ENCODE measurements around the gene ABCA1.
"Not testable (repeated sequence)": the region's sequence is repeated elsewhere in the genome, so short reads cannot be mapped to it uniquely, and the experiment has no call there.

Gene ABCA1

GRCh38 chr9:104923740-104924139, 4.2 kb downstream of the ABCA1 start:
- no peak for TF ChIP-seq CTCF (IDR thresholded peaks at IDR 0.05; ENCODE audit: low read depth, low read length)
- no peak for DNase-seq
- Histone ChIP-seq H3K4me3 (ENCODE audit: low read depth, low read length) (no peak overlapping the region), H3K36me3 (no peaks in the 10 kb centered on the region), H3K27ac (no peak overlapping the region), H3K9me3 (ENCODE audit: severe bottlenecking) (no peaks in the 10 kb centered on the region), H3K27me3 (ENCODE audit: insufficient read depth, low read depth, severe bottlenecking) (no peaks in the 10 kb centered on the region)

- Histone ChIP-seq H3K36me3 (no peaks in the 10 kb centered on the region), H3K9me3 (ENCODE audit: severe bottlenecking) (no peaks in the 10 kb centered on the region), H3K27ac (no peak overlapping the region), H3K27me3 (ENCODE audit: insufficient read depth, low read depth, severe bottlenecking) (no peaks in the 10 kb centered on the region), H3K4me3 (ENCODE audit: low read depth, low read length) (no peak overlapping the region)
- no peak for DNase-seq
- no peak for TF ChIP-seq CTCF (IDR thresholded peaks at IDR 0.05; ENCODE audit: low read depth, low read length)
Observed at GRCh38 chr9:104923289-104923688, 4.7 kb downstream of the ABCA1 start.

- H3K27me3 ChIP-seq (ENCODE audit: insufficient read depth, low read depth, severe bottlenecking); H3K27ac ChIP-seq; H3K4me3 ChIP-seq (ENCODE audit: low read depth, low read length); H3K9me3 ChIP-seq (ENCODE audit: severe bottlenecking); DNase-seq; H3K36me3 ChIP-seq: not testable (repeated sequence)
Observed at GRCh38 chr9:104922748-104923147, 5.2 kb downstream of the ABCA1 start.

GRCh38 chr9:104921067-104921741, 6.8 kb downstream of the ABCA1 start:
- no peak overlapping the region for H3K4me3 ChIP-seq (ENCODE audit: low read depth, low read length)
- H3K27ac ChIP-seq: no peak overlapping the region
- no peaks in the 10 kb centered on the region for H3K27me3 ChIP-seq (ENCODE audit: insufficient read depth, low read depth, severe bottlenecking)
- H3K36me3 ChIP-seq: no peaks in the 10 kb centered on the region
- DNase-seq: no peak
- H3K9me3 ChIP-seq (ENCODE audit: severe bottlenecking): no peaks in the 10 kb centered on the region
- TF ChIP-seq CTCF (IDR thresholded peaks at IDR 0.05; ENCODE audit: low read depth, low read length): no peak

- no peak for TF ChIP-seq CTCF (IDR thresholded peaks at IDR 0.05; ENCODE audit: low read depth, low read length)
- no peak for DNase-seq
- Histone ChIP-seq H3K9me3 (ENCODE audit: severe bottlenecking) (no peaks in the 10 kb centered on the region), H3K4me3 (ENCODE audit: low read depth, low read length) (no peak overlapping the region), H3K27me3 (ENCODE audit: insufficient read depth, low read depth, severe bottlenecking) (no peaks in the 10 kb centered on the region), H3K36me3 (no peaks in the 10 kb centered on the region), H3K27ac (no peak overlapping the region)
Observed at GRCh38 chr9:104915753-104916152, 12.2 kb downstream of the ABCA1 start.

- no peaks in the 10 kb centered on the region for H3K36me3 ChIP-seq
- DNase-seq: no peak
- no peaks in the 10 kb centered on the region for H3K27me3 ChIP-seq (ENCODE audit: insufficient read depth, low read depth, severe bottlenecking)
- TF ChIP-seq CTCF (IDR thresholded peaks at IDR 0.05; ENCODE audit: low read depth, low read length): no peak
- no peaks in the 10 kb centered on the region for H3K9me3 ChIP-seq (ENCODE audit: severe bottlenecking)
- H3K4me3 ChIP-seq (ENCODE audit: low read depth, low read length): no peak overlapping the region
- no peak overlapping the region for H3K27ac ChIP-seq
Observed at GRCh38 chr9:104915049-104915448, 12.9 kb downstream of the ABCA1 start.

Measured in WERI-Rb-1 (cell line).